HS-27A (cell line): ENCODE results near the gene SH2D3A.
"Not testable (repeated sequence)": the region's sequence is repeated elsewhere in the genome, so short reads cannot be mapped to it uniquely, and the experiment has no call there.

Experiments used
- DNase-seq: peaks from one replicate; pipeline ENCODE4 v3.0.0-alpha.2; 2012; ENCODE audit warnings: low read depth, missing footprints

Gene SH2D3A

GRCh38 chr19:6788896-6789295 is 21.7 kb upstream of the SH2D3A start:
- no peak for DNase-seq

- no peak for DNase-seq
Measured at GRCh38 chr19:6787393-6787792, 20.2 kb upstream of the SH2D3A start.

- no peak for DNase-seq
Measured at GRCh38 chr19:6779206-6779605, 12.0 kb upstream of the SH2D3A start.

GRCh38 chr19:6778386-6778785 is 11.2 kb upstream of the SH2D3A start:
- no peak for DNase-seq

- DNase-seq = no peak
Measured at GRCh38 chr19:6777434-6777833, 10.2 kb upstream of the SH2D3A start.

- DNase-seq = no peak
Measured at GRCh38 chr19:6776999-6777398, 9.8 kb upstream of the SH2D3A start.

- DNase-seq = not testable (repeated sequence)
Measured at GRCh38 chr19:6776045-6776444, 8.8 kb upstream of the SH2D3A start.

- no peak for DNase-seq
Measured at GRCh38 chr19:6774821-6775707, 7.8 kb upstream of the SH2D3A start.

GRCh38 chr19:6773323-6773931 is 6.2 kb upstream of the SH2D3A start:
- DNase-seq = no peak

GRCh38 chr19:6772866-6773322 is 5.7 kb upstream of the SH2D3A start:
- no peak for DNase-seq

- no peak for DNase-seq
Measured at GRCh38 chr19:6772028-6772865, 5.0 kb upstream of the SH2D3A start, which contains the start of gene VAV1. VAV1 (plus strand) TSS chr19:6772708; CDS start chr19:6772808, 100 bp downstream.

GRCh38 chr19:6771648-6772027 is 4.4 kb upstream of the SH2D3A start:
- DNase-seq = not testable (repeated sequence)

- no peak for DNase-seq
Measured at GRCh38 chr19:6769006-6769619, 1.9 kb upstream of the SH2D3A start.

GRCh38 chr19:6768236-6768785 is 1.1 kb upstream of the SH2D3A start:
- no peak for DNase-seq

- DNase-seq = no peak
Measured at GRCh38 chr19:6767081-6767356, 216 bp downstream of the SH2D3A start.

- DNase-seq = no peak
Measured at GRCh38 chr19:6766357-6767080, 716 bp downstream of the SH2D3A start.

GRCh38 chr19:6765738-6766356 is 1.4 kb downstream of the SH2D3A start:
- DNase-seq = no peak

- DNase-seq = not testable (repeated sequence)
Measured at GRCh38 chr19:6762253-6762797, 4.9 kb downstream of the SH2D3A start.

GRCh38 chr19:6761053-6761676 is 6.1 kb downstream of the SH2D3A start:
- DNase-seq = no peak

GRCh38 chr19:6760606-6761005 is 6.6 kb downstream of the SH2D3A start:
- no peak for DNase-seq
